Mammary epithelial cell (primary cell): ENCODE data around the gene NUTM2D.
"Not testable (repeated sequence)": the region's sequence is repeated elsewhere in the genome, so short reads cannot be mapped to it uniquely, and the experiment has no call there.

Experiments
- EZH2 ChIP-seq: IDR thresholded peaks from 2 replicates; pipeline ENCODE4 v1.6.1; 2012; ENCODE audit warnings: low read length, inconsistent platforms, borderline replicate concordance
- TF ChIP-seq, protein P1 (sequence below), 2 donors: IDR thresholded peaks in 1 of 2; conservative IDR thresholded peaks in 1 of 2; 2 replicates each; pipeline ENCODE4 v1.5.1; 2011 to 2012; ENCODE audit warnings: inconsistent platforms in 2 of 2, low read length in 2 of 2, mild to moderate bottlenecking in 2 of 2, control low read depth in 1 of 2, low read depth in 1 of 2; ENCODE audit not compliant: insufficient read depth in 1 of 2; ENCODE audit errors: extremely low read depth in 1 of 2

GRCh38 chr10:87311521-87311920 is 46.0 kb upstream of the NUTM2D start:
- TF ChIP-seq EZH2, result not testable (repeated sequence)
- TF ChIP-seq, protein P1, sequence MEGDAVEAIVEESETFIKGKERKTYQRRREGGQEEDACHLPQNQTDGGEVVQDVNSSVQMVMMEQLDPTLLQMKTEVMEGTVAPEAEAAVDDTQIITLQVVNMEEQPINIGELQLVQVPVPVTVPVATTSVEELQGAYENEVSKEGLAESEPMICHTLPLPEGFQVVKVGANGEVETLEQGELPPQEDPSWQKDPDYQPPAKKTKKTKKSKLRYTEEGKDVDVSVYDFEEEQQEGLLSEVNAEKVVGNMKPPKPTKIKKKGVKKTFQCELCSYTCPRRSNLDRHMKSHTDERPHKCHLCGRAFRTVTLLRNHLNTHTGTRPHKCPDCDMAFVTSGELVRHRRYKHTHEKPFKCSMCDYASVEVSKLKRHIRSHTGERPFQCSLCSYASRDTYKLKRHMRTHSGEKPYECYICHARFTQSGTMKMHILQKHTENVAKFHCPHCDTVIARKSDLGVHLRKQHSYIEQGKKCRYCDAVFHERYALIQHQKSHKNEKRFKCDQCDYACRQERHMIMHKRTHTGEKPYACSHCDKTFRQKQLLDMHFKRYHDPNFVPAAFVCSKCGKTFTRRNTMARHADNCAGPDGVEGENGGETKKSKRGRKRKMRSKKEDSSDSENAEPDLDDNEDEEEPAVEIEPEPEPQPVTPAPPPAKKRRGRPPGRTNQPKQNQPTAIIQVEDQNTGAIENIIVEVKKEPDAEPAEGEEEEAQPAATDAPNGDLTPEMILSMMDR (conservative IDR thresholded peaks at IDR 0.05 in 1 of 2, IDR thresholded peaks at IDR 0.05 in 1 of 2; ENCODE audit: extremely low read depth in 1 of 2, insufficient read depth in 1 of 2, low read depth in 1 of 2, low read length in 2 of 2), result not testable (repeated sequence)
